HepG2 (cell line): ENCODE results near the gene DNAJB6. TPM values are rescaled to one million over a fixed set of nuclear protein-coding genes. Genes with fewer than 3 reads are reported as not detected.
A peak's percentile ranks its signal among the peaks of the same experiment; 100 is the strongest.

Source experiments
- ATAC-seq: fragments of 200-7000 bp; cut with Tn5 transposase; 3 replicates; pipeline ENCODE4 v1.9.1; 2020; ENCODE audit warnings: mild to moderate bottlenecking, moderate library complexity
- BruUV-seq: library from RNA; stranded (reverse); fragments of 400-500 nt; replicated peaks from 2 replicates; lab custom pipeline; 2021; lab: Mats Ljungman, UMichigan
- CTCF ChIA-PET: fragments of 300-600 bp; formaldehyde crosslinking; extraction: SDS; loops from one replicate; lab custom pipeline; 2021; ENCODE audit warnings: low total read pairs, inconsistent platforms, low intra/inter-chr PET ratio; lab: Yijun Ruan, JAX
- POLR2A ChIA-PET: fragments of 350-600 bp; sonication (Branson Sonifier 250); formaldehyde crosslinking; loops from one replicate; lab custom pipeline; 2020; ENCODE audit warnings: antibody characterized with exemption, inconsistent platforms; lab: Yijun Ruan, JAX
- DNase-seq: peaks from one replicate; pipeline ENCODE4 v3.0.0-alpha.2; 2015; ENCODE audit warnings: low spot score
- FAIRE-seq: peaks from 3 replicates; lab custom pipeline; 2011; peaks lifted over from hg19 to GRCh38; lab: Jason Lieb, UNC
- H2AFZ ChIP-seq: one replicate; pipeline ENCODE4 v1.6.1; 2011; ENCODE audit warnings: low read length, inconsistent platforms
- H3K27ac ChIP-seq: fragments of 300-600 bp; 3 replicates; pipeline ENCODE4 v1.8.0; 2011; ENCODE audit warnings: mixed run types, mild to moderate bottlenecking, mixed read lengths, low read length, inconsistent platforms; ENCODE audit not compliant: insufficient read depth; ENCODE audit errors: extremely low read length
- H3K27me3 ChIP-seq, 2 experiments: fragments of 200-600 bp in 1 of 2; 2 replicates in 1 of 2; 3 replicates in 1 of 2; pipeline versions ENCODE4 v1.6.0 to v1.8.0; 2011; ENCODE audit warnings: low read length in 2 of 2, mild to moderate bottlenecking in 2 of 2, moderate library complexity in 2 of 2, inconsistent platforms in 1 of 2; ENCODE audit not compliant: insufficient read depth in 2 of 2, control insufficient read depth in 1 of 2
- H3K36me3 ChIP-seq, 2 experiments: fragments of 200-600 bp in 1 of 2; replicated peaks in 1 of 2; 2 replicates in 1 of 2; 3 replicates in 1 of 2; pipeline versions ENCODE4 v1.5.1 to v1.8.0; 2011; ENCODE audit warnings: low read length in 2 of 2, inconsistent platforms in 1 of 2; ENCODE audit not compliant: insufficient read depth in 2 of 2, control insufficient read depth in 1 of 2
- H3K4me1 ChIP-seq: 2 replicates; pipeline ENCODE4 v1.5.1; 2012; ENCODE audit warnings: low read length, inconsistent platforms; ENCODE audit not compliant: insufficient read depth
- H3K4me2 ChIP-seq: 2 replicates; pipeline ENCODE4 v1.6.0; 2011; ENCODE audit warnings: low read depth, low read length, inconsistent platforms
- H3K4me3 ChIP-seq, 3 experiments: fragments of 200-600 bp in 1 of 3; sonication (generic), shearing (Covaris generic) in 1 of 3; replicated peaks in 1 of 3; 2 replicates each; pipeline ENCODE4 v1.5.1; 2011 to 2016; ENCODE audit warnings: low read length in 3 of 3, inconsistent platforms in 2 of 3, low read depth in 2 of 3, mild to moderate bottlenecking in 2 of 3, control low read depth in 1 of 3, mixed read lengths in 1 of 3; ENCODE audit not compliant: insufficient read depth in 1 of 3
- H3K79me2 ChIP-seq: one replicate; pipeline ENCODE4 v1.6.1; 2011; ENCODE audit warnings: low read length, inconsistent platforms; ENCODE audit not compliant: insufficient read depth
- H3K9ac ChIP-seq: 2 replicates; pipeline ENCODE4 v1.6.0; 2011; ENCODE audit warnings: mild to moderate bottlenecking, low read depth, low read length, inconsistent platforms; ENCODE audit not compliant: insufficient read depth
- H3K9me3 ChIP-seq: 2 replicates; pipeline ENCODE4 v1.5.1; 2012; ENCODE audit warnings: mild to moderate bottlenecking, low read length
- H4K20me1 ChIP-seq: 2 replicates; pipeline ENCODE4 v1.6.0; 2011; ENCODE audit warnings: inconsistent platforms, mild to moderate bottlenecking, low read length, moderate library complexity; ENCODE audit not compliant: insufficient read depth
- ARHGAP35 ChIP-seq: sonication (generic); formaldehyde crosslinking; IDR thresholded peaks from 2 replicates; pipeline ENCODE4 v1.9.0; 2022; ENCODE audit warnings: mild to moderate bottlenecking, inconsistent platforms, moderate library complexity, missing genetic modification reagents, borderline replicate concordance
- ASH2L ChIP-seq: fragments of 300-600, 200-600 bp; sonication (generic); IDR thresholded peaks from 2 replicates; pipeline ENCODE4 v1.7.0; 2017; ENCODE audit warnings: low read depth, mild to moderate bottlenecking, moderate library complexity, mixed read lengths, low read length; ENCODE audit not compliant: insufficient read length
- DPF2 ChIP-seq: sonication (generic); formaldehyde crosslinking; IDR thresholded peaks from 2 replicates; pipeline ENCODE4 v1.4.0; 2020; ENCODE audit warnings: mild to moderate bottlenecking, low read depth, missing genetic modification reagents, borderline replicate concordance
- LCORL ChIP-seq, 2 experiments: fragments of 450-650 bp in 1 of 2; sonication (generic) in 1 of 2; formaldehyde crosslinking in 1 of 2; IDR thresholded peaks; 2 replicates each; pipeline versions ENCODE4 v1.5.0 to v1.6.1; 2017 to 2020; ENCODE audit warnings: antibody characterized with exemption in 1 of 2, missing genetic modification reagents in 1 of 2
- MED1 ChIP-seq: sonication (generic); formaldehyde crosslinking; IDR thresholded peaks from 2 replicates; pipeline ENCODE4 v1.4.0; 2020; ENCODE audit warnings: missing genetic modification reagents
- MEF2D ChIP-seq: sonication (generic); formaldehyde crosslinking; IDR thresholded peaks from 2 replicates; pipeline ENCODE4 v1.5.1; 2020; ENCODE audit warnings: mild to moderate bottlenecking, missing genetic modification reagents
- MYC ChIP-seq: sonication (generic); formaldehyde crosslinking; IDR thresholded peaks from 2 replicates; pipeline ENCODE4 v1.9.0; 2021; ENCODE audit warnings: missing genetic modification reagents, borderline replicate concordance
- SNRNP70 ChIP-seq: fragments of 200-400 bp; formaldehyde crosslinking; IDR thresholded peaks from 2 replicates; pipeline ENCODE4 v1.6.1; 2017; ENCODE audit warnings: mild to moderate bottlenecking, low read depth, low read length, moderate library complexity
- XBP1 ChIP-seq: sonication (generic); formaldehyde crosslinking; IDR thresholded peaks from 2 replicates; pipeline ENCODE4 v1.5.0; 2020; ENCODE audit warnings: missing genetic modification reagents
- ZNF224 ChIP-seq: sonication (generic); formaldehyde crosslinking; IDR thresholded peaks from 2 replicates; pipeline ENCODE4 v1.5.0; 2020; ENCODE audit warnings: mild to moderate bottlenecking, missing genetic modification reagents
- WGBS: methylation state at CpG from one replicate; pipeline ENCODE4 v1.1.6; 2017; ENCODE audit warnings: low lambda C conversion rate; 5-methylcytosine and 5-hydroxymethylcytosine counted together
- in situ Hi-C: cut with HindIII; loops from 2 replicates; pipeline ENCODE4 v1.10.0; 2017; ENCODE audit warnings: low pct_unique_long_range_greater_than_20kb; ENCODE audit not compliant: extremely low pct_ligation_motif_present
- intact Hi-C: fragments of 100-400 bp; cut with micrococcal nuclease; formaldehyde crosslinking; loops from one replicate; pipeline ENCODE4 v1.10.0; 2022; ENCODE audit not compliant: unreplicated experiment
- polyA plus RNA-seq, 8 experiments: library from polyadenylated mRNA; depleted of rRNA in 3 of 8; stranded (reverse) in 7 of 8; unstranded in 1 of 8; fragments of >200 nt; fragmentation: Illumina TruSeq in 4 of 8; extraction: Trizol in 4 of 8; gene quantifications; 2 replicates each; pipeline versions ENCODE4 v1.2.1 to v1.2.3, GENCODE V29; 2011 to 2016; ENCODE audit warnings: low read depth in 4 of 8, missing spikeins in 1 of 8, mixed read lengths in 1 of 8; ENCODE audit not compliant: insufficient read depth in 1 of 8
- total RNA-seq, 5 experiments: library from RNA; depleted of rRNA; stranded (reverse); fragments of >200 nt; fragmentation: Illumina TruSeq; extraction: Trizol; gene quantifications; 2 replicates each; pipeline ENCODE4 v1.2.3, GENCODE V29; 2016; ENCODE audit warnings: low read depth in 1 of 5
- TF ChIP-seq, protein P1 (sequence below): sonication (generic); formaldehyde crosslinking; IDR thresholded peaks from 2 replicates; pipeline ENCODE4 v1.4.0; 2020; ENCODE audit warnings: mild to moderate bottlenecking, missing genetic modification reagents

Gene DNAJB6
- total and polyA plus RNA-seq, 2 of the 13 experiments (the other 11 are each of a cell fraction or from before 2014, with no cell fraction given), result 29.9 to 53.9 TPM

DNA sequence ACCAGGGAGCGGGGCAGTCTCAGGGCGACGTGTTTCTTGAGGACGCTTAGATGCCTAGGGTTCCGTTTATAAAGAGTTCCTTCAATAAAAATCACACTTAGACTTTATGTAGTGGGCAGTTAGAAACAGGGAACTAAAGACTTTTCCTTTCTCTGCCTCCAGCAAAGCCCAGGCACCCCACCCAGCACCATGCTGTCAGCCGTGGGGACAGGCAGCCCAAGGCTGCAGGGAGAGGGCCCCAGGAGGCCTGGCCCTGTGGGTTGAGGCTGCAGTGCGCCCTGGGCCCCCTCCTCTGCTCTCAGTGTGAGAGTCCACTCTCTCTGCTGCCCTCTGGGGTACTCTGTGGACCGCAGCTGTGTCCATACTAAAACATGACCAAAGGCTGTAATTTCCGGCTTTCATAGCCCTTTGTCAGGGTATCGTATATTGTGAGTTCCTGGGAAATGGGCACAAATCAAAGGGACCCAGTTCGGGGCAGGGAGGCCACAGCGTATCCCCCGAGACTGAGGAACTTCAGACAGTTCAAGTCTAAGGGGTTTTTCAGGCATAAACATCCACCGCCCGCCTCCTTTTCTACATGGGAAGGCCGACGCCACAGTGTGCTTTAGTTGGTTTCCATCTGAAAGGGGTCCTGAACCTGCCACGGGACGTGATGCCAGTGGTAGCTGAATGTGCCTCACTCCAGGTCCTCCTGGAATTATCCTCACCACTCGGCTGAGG, 59.7 kb downstream of the DNAJB6 start:
- 96% methylated on average over 18 of the region's 20 CpGs for WGBS
- H2AFZ ChIP-seq, result no peak overlapping the region
- peaks cover 6 to 29% of the 10 kb centered on the region in 2 experiments; a peak in 4 of 5 replicates for H3K36me3 ChIP-seq
- CTCF ChIA-PET, result no interaction called here
- H3K4me3 ChIP-seq, result no peak overlapping the region
- H3K9ac ChIP-seq, result no peak overlapping the region
- H3K4me1 ChIP-seq, result no peaks in the 10 kb centered on the region
- intact Hi-C loops, result no loop called here
- in situ Hi-C loops, result no loop called here
- H4K20me1 ChIP-seq, result no peaks in the 10 kb centered on the region
- no peaks in the 10 kb centered on the region for H3K27me3 ChIP-seq
- peak; percentile 46 for ATAC-seq
- no peak overlapping the region for H3K4me2 ChIP-seq
- DNase-seq, result no peak
- TF ChIP-seq MEF2D (CRISPR knock-in tag) (no peak), ASH2L (no peak), DPF2 (no peak), MYC (CRISPR knock-in tag) (no peak), SNRNP70 (no peak), MED1 (no peak), ZNF224 (no peak), LCORL (IDR thresholded peaks at IDR 0.05) (no peak), LCORL (CRISPR knock-in tag; IDR thresholded peaks at IDR 0.05) (no peak), XBP1 (CRISPR knock-in tag) (no peak), ARHGAP35 (CRISPR knock-in tag) (no peak)
- TF ChIP-seq, protein P1, sequence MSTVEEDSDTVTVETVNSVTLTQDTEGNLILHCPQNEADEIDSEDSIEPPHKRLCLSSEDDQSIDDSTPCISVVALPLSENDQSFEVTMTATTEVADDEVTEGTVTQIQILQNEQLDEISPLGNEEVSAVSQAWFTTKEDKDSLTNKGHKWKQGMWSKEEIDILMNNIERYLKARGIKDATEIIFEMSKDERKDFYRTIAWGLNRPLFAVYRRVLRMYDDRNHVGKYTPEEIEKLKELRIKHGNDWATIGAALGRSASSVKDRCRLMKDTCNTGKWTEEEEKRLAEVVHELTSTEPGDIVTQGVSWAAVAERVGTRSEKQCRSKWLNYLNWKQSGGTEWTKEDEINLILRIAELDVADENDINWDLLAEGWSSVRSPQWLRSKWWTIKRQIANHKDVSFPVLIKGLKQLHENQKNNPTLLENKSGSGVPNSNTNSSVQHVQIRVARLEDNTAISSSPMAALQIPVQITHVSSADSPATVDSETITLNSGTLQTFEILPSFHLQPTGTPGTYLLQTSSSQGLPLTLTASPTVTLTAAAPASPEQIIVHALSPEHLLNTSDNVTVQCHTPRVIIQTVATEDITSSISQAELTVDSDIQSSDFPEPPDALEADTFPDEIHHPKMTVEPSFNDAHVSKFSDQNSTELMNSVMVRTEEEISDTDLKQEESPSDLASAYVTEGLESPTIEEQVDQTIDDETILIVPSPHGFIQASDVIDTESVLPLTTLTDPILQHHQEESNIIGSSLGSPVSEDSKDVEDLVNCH (CRISPR knock-in tag), result no peak
- TF ChIP-seq, all 625 proteins: peak for 0
- Histone ChIP-seq H3K9me3 (no peaks in the 10 kb centered on the region), H3K79me2 (peaks cover 2% of the 10 kb centered on the region), H3K27ac (no peak overlapping the region)
- no peak for FAIRE-seq
- BruUV-seq, result no TSS peak
- POLR2A ChIA-PET, result no interaction called here
